ENCODE measurements around the gene PTCD3.
A peak's percentile ranks its signal among the peaks of the same experiment; 100 is the strongest.

The PTCD3 gene

DNA sequence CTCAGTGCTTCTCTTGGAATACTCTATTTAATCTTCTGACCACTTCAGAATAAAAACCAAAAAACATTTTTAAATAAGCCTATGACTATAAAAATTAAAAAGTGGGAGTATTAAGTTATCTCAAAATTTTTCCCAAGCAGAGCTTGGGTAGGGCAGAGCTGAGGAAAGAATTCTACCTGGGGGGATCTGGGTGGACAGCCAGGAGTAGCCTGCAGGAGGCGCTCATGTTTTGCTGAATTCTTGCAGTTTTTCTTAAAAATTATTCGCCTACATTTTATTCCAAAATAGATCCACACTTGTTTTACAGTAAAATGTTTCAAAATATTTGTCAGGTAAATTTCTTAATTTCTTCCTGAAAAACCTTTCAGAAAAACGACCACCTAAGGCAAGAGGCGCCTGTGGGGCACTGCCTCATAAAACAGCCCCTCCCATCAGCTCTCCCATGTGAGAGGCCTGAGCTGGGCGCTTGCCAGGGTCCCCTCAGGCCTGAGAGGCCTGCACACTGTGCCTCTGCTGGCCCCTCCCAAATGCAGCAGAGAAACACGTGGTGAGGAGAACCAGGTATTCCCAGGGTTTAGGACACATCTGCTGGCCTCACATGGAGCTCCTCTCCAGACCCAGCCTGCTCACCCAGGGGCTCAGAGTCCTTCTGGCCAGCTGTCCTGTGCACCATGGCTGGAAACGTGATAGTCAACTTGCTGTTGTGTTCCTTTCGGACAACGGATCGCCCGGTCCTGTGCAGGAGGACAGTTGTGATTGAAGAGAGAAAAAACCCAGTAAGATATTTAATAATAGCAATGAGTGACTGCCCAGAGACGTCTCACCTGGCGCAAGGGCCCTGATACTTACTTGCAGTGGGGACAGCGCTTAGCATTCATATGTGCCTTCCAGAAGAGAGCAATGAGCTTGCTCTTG is 17.8 kb upstream of the PTCD3 start:
- DNase-seq: no peak

DNA sequence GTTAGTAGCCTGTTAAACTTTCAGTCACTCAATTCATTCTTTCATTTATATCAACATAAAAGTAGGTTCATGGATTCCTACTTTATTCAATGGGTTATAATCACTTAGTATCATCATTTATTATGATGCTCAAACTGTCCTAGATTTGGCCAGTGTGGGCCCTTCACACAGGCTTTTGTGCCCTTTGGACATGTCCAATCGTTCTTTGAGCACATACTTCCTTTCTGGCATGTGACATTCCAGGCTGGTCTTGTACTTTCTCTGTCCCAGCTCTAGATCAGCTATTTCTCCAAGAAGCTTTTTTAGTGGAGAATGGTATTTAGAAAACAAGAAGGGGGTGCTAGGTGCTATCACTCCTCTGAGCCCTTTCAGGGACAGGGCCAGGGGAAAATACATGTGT is 11.8 kb upstream of the PTCD3 start:
- DNase-seq: no peak

DNA sequence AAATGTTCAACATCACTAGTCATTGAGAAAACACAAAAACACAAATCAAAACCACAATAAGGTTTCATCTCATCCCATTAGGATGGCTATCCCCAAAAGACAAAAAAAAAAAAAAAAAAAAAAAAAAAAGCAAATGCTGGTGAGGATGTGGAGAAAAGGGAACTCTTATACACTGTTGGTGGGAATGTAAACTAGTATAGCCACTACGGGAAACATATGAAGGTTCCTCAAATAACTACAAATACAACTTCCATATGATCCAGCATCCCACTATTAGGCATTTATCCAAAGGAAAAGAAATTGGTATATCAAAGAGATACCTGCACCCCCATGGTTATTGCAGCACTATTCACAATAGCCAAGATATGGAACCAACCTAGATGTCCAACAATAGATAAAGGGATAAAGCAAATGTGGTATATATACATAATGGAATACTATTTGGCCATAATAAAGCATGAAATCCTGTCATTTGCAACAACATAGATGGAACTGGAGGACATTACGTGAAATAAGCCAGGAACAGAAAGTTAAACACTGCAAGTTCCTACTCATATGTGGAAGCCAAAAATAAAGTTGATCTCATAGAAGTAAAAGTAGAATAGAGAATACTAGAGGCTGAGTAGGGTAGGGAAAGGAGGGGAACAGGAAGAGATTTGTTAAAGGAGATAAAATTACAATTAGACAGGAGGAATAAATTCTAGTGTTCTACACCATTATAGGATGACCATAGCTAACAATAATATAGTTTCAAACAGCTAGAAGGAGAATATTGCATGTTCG is 8.7 kb upstream of the PTCD3 start:
- no peak for DNase-seq

DNA sequence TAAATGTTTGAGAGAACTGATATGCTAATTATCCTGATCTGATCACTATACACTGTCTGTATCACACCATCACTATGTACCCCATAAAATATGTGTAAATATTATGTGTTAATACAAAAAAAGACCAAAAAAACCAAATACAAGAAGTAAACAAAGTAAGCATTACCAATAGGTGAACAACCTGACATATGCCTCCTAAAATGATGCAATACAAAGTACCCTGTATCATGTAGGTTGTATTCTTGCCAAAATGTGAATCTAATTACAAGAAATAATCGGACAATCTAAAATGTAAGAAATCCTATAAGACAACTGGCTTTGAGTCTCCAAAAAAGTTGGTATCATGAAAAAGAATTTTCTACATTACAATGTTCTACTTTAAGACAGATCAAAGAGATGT is 8.1 kb upstream of the PTCD3 start:
- no peak for DNase-seq

DNA sequence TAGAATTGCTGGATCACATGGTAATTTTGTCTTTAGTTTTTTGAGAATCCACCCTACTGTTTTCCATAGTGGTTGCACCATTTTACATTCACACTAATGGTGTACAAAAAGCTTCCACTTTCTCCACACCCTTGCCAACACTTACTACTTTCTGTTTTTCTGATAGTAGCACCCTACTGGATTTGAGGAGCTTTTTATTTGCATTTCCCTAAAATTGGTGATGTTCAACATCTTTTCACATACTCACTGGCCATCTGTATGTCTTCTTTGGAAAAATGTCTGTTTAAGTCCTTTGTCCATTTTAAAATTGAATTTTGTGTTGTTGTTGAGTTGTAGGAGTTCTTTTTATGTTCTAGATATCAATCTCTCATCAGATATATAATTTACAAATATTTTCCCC is 3.9 kb upstream of the PTCD3 start:
- DNase-seq: no peak

DNA sequence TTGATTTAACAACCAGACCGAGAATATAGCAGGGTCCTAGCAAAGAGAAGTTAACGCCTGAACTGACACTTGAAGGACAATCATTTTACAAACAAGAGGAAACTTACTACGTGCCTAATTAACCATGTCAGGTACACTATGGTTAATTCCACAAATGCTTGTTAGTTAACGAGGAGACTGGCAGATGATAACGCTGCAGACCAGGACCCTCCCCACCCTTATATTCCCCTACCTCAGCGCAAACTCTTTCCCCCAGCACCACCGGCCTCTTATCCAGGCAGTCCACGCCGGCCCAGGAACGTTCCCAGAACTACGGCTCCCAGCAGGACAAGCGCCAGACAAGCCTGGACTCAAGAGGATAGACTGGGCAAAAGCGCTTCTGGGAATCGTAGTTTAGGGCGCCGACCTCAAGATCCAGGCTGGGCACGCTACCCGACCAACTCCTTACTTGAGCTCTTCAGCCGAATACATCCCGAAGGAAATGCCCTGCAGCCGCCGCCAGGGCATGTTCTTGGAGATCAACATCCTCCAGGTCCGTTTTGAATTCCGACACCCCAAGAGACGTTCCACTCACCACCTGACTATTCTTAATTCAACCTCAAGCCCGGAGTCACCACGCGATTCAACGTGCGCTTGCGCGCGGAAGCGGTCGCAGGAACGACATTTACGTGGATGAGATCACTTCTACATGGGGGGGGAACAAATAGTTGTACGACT is 625 bp upstream of the PTCD3 start, which contains the start of gene POLR1A:
Gene POLR1A, minus strand, starts transcription at position 635 of the 717 bp plus-strand sequence. Its CDS starts 110 bp downstream, at position 525.
- peak; percentile 84 for DNase-seq

DNA sequence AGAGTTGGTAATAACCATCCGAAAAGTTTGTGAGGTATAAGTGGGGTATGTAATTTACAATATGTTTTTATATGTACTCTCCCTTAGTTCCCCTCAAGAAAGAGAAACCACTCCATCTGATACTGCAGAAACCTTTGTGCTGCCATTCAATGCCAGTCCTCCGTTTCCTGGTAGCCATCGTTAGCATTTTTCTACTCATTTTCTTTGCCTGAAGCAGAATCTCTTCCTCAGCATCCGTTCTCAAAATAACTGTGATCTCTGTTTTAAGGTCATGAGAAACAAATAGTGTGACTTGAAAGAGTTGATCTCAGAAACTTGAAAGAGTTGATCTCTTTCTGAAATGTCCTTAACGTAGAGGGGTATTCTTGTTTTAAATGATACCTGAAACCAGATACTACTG is 996 bp downstream of the PTCD3 start:
- DNase-seq: no peak

DNA sequence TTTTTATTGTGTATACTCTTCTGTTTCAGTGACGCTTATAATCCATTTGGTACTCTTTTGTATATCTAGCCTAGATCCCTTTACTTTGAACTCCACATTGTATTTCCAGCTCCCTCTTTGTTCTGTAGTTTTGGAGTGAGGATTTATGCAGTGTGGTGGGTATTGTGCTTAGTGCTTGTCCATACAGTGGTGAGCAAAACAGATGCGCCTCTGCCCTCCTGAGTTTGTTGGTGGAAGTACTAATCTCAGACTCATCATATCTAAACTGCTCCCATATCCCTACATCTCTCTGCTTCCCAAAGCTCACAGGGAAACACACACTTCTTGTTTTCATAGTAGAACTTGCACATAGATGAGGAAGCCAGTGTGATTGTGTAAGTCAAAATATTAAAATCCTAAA is 12.1 kb downstream of the PTCD3 start:
- DNase-seq: no peak

DNA sequence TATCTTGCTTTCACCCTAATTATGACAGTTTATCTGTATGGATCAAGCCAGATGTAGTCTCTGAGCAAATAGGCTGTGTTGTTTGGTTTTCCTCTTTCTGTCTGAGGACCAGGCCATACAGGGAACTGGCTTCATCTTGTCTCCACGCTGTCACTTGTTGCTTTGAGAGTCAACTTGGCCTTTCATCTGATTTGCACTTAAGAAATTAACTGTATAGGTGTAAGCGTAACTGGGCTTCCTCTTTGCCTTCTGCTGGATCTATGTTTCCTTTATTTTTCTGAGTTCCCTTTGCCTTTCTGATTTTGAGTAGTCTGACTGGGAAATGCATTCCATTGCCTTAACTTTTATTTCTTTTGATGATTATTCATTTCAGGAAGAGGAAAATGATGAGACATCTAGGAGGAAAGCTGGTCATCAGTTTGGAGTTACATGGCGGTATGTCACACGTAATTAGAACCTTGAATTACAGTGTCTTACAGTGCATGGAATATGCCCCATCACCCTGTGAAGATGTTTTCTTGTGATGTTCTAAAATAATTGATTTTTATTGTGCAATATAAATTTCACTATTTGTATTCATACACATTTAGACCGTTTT is 17.4 kb downstream of the PTCD3 start:
- no peak for DNase-seq

DNA sequence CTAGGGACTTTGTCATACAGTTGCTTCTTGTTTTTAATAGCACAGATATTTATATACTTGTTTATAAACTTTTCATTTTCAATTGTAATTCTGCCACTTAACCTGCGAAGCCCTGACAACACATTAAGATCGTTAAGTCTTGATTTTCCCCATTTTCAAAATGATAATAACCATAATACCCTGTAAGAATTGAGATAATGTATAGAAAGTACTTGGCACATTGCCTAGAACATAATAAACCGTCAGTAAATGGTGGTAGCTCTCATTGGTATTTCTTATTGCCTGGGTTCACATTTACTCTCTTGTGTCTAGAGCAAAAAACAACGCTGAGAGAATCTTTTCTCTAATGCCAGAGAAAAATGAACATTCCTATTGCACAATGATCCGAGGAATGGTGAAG is 18.6 kb downstream of the PTCD3 start:
- DNase-seq: no peak

DNA sequence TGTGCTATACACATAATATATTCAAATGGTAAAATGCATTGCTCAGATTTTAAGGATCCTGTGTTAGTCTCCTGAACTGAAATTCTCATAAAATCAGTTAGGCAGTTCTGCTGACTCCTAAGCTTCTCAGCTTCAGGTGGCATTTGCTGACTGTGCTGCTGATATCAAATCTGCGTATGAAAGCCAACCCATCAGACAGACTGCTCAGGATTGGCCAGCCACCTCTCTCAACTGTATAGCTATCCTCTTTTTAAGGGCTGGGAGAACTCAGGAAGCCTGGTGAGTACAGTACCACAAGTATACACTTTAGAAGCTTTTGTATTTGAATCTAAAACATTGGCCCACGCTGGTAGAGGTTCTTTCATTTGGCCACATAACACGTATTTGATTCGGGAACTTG is 28.7 kb downstream of the PTCD3 start:
- no peak for DNase-seq

DNA sequence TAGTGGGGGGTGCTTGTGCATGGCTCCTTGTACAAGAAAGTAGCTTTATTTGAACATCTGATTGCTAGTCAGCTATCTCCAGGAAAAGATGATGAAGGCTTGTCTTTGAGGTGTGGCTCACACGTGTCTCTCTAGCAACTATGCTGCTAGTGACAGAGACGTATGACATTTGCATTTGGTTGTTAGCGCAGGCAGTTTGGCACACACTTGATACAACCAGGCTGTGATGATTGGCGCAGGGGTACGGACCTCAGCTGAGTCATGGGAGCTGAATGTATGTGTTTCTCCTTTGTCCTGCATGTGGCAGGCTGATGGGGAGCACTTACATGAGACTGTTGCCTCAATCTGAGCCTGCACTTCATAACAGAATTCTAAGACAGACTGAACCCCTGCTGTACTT is 29.6 kb downstream of the PTCD3 start:
- DNase-seq: no peak

DNA sequence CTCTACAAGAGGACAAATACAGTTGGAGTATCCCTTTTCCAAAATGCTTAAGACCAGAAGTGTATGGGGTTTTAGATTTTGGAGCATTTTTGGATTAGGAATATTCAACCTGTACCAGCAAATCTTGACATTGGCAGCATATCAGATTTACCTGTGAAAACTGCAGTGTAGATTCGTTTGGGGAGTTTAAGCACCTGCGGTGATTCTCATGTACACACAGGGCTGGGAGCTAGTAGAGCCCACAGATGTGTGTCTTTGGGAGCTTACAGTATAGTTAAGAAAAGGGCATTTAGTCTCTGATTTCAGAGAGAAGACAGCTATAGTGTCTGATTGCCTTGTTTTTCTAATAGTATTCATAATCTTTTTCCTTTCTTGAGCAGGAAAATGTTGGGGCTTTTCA is 30.1 kb downstream of the PTCD3 start:
- no peak for DNase-seq

DNA sequence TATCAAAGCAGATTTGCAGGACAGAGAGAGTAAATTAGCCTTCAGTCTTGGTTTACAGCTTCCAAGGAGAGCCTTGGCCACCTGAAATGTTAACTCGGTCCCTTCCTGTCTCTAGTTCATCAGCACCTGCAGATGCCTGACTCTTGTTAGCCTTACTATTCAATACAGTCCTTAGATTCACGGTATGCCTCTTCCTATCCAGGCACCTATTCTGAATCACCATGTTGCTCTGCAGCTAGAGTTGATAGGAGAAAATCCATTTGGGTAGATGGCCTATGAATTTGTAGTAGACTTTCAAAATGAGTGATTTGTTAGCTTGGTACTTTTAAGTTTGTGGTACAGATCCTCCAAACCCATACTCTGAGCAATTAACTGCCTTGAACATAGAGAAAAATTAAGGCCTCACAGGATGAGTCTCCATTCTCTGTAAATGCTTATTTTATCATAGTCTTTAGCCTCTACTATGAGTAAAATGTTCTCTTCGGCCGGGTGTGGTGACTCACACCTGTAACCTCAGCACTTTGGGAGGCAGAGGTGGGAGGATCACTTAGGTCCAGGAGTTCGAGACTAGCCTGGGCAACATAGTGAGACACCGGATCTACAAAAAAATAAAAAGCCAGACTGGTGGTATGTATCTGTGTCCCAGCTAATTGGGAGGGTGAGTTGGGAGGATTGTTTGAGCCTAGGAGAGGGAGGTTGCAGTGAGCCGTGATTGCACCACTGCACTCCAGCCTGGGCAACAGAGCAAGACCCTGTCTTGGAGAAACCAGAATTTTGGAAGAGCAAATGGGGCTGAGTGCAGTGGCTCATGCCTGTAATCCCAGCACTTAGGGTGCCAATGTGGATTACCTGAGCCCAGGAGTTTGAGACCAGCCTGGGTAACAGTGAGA is 32.9 kb downstream of the PTCD3 start:
- no peak for DNase-seq

DNA sequence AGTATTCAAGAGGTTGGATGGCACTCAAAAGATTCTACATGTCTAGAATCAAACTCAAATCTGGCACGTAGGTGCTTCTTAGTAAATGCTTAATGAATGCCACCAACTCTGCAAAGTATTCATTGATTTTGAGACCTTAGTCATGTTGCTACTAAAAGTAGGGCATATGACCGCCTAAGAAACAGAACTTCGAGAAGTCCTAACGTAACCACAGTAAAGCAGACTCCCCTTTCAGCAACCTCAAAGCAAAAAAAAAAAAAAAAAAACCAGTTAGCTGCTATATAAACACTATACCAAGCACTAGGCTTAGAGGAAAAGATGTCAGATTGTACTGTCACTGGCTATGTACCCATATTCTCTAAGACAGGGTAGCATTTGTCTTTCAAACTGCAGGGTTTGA is 33.9 kb downstream of the PTCD3 start:
- peak; percentile 33 for DNase-seq

DNA sequence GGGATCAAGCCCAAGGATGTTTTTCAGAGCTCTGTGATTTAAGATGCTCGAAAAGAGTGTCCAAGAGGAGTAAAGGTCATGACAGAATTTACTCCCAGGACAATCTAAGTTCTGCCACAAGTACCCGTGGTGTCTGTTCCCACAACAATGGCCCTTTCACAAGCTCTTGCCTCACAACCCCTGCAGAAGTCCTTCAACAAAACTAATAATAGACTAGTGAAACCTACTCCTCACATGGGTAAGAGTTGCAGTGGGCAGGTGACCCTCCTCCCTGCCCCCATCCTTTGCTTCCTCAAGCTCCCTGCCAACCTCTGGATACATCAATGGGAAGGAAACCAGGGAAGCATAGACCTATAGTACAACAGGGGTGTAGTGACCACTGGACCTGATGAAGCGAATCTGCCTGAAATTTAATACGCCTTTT is 34.9 kb downstream of the PTCD3 start:
- no peak for DNase-seq

DNA sequence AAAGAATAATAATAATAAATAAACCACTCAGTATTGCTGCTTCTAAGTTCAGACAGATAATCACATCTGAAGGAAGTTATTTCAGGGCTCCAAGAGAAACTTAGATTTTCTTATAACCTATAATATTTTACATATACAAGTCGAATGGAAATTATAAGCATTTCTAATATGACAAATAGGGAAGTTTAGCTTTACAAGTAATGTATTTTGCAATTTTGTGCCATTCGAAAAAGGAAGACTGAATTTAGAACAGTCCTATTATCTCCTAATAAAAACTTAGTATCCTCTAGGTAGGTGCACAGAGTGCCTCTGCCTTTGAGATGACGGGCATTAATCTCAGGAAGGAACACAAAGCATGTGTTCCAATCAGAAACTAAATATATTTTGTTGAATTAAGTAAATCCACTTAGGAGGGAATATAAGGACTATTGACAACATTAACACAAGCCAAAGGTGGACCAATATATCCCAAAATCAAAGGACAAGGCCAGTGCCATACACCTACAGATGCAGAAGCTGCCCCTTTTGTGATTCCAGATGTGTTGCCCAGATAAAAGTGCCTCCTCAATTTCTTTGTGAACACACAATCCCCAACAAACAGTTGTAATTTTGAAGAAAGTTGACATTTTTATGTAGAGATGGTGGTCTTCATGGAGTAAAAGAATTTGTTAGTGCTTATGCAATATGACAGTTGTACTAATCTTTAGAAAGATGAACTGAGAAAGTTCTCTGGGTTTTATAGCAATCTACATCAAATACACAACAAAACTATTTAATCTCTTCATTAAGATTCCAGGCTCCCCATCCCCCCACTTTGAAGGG is 36.6 kb downstream of the PTCD3 start:
- DNase-seq: no peak

DNA sequence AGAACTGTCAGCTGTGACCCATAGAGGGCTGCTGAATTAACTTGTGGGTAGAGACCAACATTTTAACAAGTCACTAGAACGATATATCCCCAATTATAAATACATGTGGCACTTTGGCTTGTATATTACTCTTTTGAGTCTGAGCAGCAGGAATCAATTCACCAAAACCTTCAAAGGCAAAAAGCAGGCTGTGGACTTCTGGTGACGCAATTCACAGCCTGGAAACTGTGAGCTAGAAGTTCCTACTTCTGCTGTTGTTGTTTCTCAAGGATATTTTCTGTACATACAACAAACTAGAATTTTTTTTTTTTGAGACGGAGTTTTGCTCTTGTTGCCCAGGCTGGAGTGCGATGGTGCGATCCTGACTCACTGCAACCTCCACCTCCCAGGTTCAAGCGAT is 37.3 kb downstream of the PTCD3 start:
- no peak for DNase-seq

DNA sequence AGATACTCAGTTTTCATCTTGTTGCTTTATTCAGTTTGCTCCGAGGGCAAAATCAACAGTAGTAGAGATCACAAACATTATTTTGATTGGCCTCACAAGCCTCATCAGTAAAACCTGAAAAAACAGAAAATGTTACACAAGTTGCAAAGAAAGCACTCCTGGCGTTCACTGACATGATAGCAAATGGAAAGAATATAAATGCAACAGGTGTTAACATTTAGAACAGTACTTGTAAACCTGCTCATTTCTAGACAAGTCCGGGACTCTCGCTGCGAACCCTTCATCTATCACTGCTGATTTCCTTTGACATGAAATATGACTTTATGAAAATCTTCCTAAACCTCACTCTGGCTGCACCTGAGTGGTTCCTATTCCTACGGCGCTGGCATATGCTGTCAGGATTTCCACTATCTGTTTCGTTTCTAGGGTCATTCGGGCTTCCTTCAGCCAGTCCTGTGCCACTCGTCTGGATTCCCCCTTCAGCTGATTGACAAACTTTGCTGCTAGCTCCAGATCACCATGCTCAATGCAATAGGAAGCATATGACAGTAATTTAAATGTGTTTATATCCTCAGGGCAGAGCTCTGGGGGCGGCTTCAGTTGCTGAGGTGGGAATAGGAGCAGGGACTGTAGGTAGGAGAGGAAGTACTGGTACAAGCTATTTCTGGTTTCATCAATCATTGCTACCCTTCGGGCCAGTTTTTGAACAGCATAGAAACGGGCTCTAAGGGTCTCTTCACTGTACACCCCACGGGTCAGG is 38.1 kb downstream of the PTCD3 start:
- DNase-seq: no peak

DNA sequence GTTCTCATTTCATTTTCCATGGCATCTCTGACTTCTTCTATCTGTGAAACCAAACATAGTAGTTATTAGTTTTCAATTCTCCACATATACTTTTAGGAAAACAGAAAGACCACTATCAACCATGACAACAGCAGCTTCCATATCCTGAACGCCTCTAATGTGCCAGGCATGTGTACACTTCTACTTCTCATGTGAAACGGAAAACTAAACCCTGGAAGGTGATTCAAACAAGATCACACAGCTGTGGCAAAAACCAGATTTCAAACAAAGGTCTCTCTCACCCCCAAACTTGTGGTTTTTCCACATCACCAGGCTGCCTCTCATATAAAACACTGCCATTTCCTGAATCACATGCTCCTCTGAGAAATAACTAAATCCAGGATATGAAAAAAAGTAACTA is 41.8 kb downstream of the PTCD3 start:
- no peak for DNase-seq

All from CD4-positive, alpha-beta T cell treated with Interleukin-4 for 4 hours (primary cell).